Ecto neural progenitor cell (in vitro differentiated cells): ENCODE measurements around the gene MYO18B.

Experiments used
- DNase-seq: peaks from one replicate; pipeline ENCODE4 v3.0.0-alpha.2; 2018; ENCODE audit warnings: low spot score

MYO18B gene

GRCh38 chr22:25749420-25750169 is 7.6 kb downstream of the MYO18B start:
- no peak for DNase-seq

- DNase-seq = no peak
Measured at GRCh38 chr22:25750569-25751173, 8.7 kb downstream of the MYO18B start.

GRCh38 chr22:25751174-25751581 is 9.2 kb downstream of the MYO18B start:
- no peak for DNase-seq

GRCh38 chr22:25752615-25753214 is 10.7 kb downstream of the MYO18B start:
- DNase-seq = no peak

- DNase-seq = no peak
Measured at GRCh38 chr22:25753252-25753651, 11.3 kb downstream of the MYO18B start.

GRCh38 chr22:25754527-25755202 is 12.7 kb downstream of the MYO18B start:
- DNase-seq = no peak

GRCh38 chr22:25757686-25758085 is 15.7 kb downstream of the MYO18B start:
- no peak for DNase-seq

- DNase-seq = no peak
Measured at GRCh38 chr22:25758316-25758715, 16.3 kb downstream of the MYO18B start.

- no peak for DNase-seq
Measured at GRCh38 chr22:25759825-25760231, 17.8 kb downstream of the MYO18B start.

GRCh38 chr22:25760294-25760693 is 18.3 kb downstream of the MYO18B start:
- DNase-seq = no peak

- DNase-seq = no peak
Measured at GRCh38 chr22:25760848-25761595, 19.0 kb downstream of the MYO18B start.

- DNase-seq = no peak
Measured at GRCh38 chr22:25762147-25762546, 20.2 kb downstream of the MYO18B start.

GRCh38 chr22:25763239-25763777 is 21.3 kb downstream of the MYO18B start:
- no peak for DNase-seq

GRCh38 chr22:25764270-25765015 is 22.5 kb downstream of the MYO18B start:
- no peak for DNase-seq

GRCh38 chr22:25765016-25765367 is 23.0 kb downstream of the MYO18B start:
- DNase-seq = no peak

GRCh38 chr22:25765801-25766200 is 23.8 kb downstream of the MYO18B start:
- DNase-seq = no peak

GRCh38 chr22:25766418-25766817 is 24.4 kb downstream of the MYO18B start:
- DNase-seq = no peak

GRCh38 chr22:25770333-25770732 is 28.3 kb downstream of the MYO18B start:
- DNase-seq = no peak

GRCh38 chr22:25772288-25772687 is 30.3 kb downstream of the MYO18B start:
- no peak for DNase-seq

GRCh38 chr22:25774575-25775026 is 32.6 kb downstream of the MYO18B start:
- peak; percentile 77 for DNase-seq

GRCh38 chr22:25775531-25775930 is 33.5 kb downstream of the MYO18B start:
- peak; percentile 69 for DNase-seq
